ENCODE results near the gene VPS26C. TPM values are rescaled to one million over a fixed set of nuclear protein-coding genes. Genes with fewer than 3 reads are reported as not detected.

Gene VPS26C
- polyA plus RNA-seq, 2 of the 4 experiments (the other 2 are of a cell fraction), result 24.2 to 29.5 TPM

DNA sequence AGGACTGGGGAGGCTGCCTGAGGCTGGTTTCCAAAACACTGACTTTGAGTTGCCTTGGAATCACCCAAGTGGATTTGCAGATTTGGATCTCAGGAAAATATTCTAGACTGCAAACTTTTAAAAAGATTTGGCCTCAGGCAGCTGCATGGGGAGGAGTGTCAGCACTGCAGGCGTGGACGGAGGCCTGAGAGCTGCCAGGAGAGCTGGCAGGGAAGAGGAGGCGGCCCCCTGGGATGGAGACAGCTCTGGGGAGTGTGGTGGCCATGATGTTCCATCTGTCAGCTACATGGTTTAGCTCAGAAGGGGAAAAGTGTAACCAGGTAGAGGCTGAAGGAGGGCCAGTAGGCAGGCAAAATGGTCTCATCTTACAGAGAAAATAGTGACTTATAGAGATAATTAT lies 72.1 kb downstream of the VPS26C start:
- no peaks in the 10 kb centered on the region for H3K9me3 ChIP-seq
- FAIRE-seq (no peak), ATAC-seq (no peak), DNase-seq (ENCODE audit: low read depth in 1 of 2, low spot score in 1 of 2) (no peak)
- H3K4me2 ChIP-seq, result no peak overlapping the region
- TF ChIP-seq RAD21 (conservative IDR thresholded peaks at IDR 0.05 in 1 of 2, IDR thresholded peaks at IDR 0.05 in 1 of 2), result no peak
- no peak for TF ChIP-seq RFX5 (IDR thresholded peaks at IDR 0.05)
- no peak for TF ChIP-seq HOXA7 (CRISPR knock-in tag; IDR thresholded peaks at IDR 0.05)
- no peak for TF ChIP-seq BCL3 (IDR thresholded peaks at IDR 0.05)
- no peak for TF ChIP-seq ZFP36 (IDR thresholded peaks at IDR 0.05; ENCODE audit: borderline replicate concordance, partially characterized antibody)
- TF ChIP-seq, protein P1, sequence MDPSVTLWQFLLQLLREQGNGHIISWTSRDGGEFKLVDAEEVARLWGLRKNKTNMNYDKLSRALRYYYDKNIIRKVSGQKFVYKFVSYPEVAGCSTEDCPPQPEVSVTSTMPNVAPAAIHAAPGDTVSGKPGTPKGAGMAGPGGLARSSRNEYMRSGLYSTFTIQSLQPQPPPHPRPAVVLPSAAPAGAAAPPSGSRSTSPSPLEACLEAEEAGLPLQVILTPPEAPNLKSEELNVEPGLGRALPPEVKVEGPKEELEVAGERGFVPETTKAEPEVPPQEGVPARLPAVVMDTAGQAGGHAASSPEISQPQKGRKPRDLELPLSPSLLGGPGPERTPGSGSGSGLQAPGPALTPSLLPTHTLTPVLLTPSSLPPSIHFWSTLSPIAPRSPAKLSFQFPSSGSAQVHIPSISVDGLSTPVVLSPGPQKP (IDR thresholded peaks at IDR 0.05; ENCODE audit: low read depth, low read length), result no peak
- no peak for TF ChIP-seq MYC (IDR thresholded peaks at IDR 0.05; ENCODE audit: borderline replicate concordance, low read length)
- no peak for TF ChIP-seq CHD4 (IDR thresholded peaks at IDR 0.05; ENCODE audit: borderline replicate concordance)
- no peak for TF ChIP-seq RCOR1 (IDR thresholded peaks at IDR 0.05; ENCODE audit: low read depth, low read length)
- TF ChIP-seq, protein P2, sequence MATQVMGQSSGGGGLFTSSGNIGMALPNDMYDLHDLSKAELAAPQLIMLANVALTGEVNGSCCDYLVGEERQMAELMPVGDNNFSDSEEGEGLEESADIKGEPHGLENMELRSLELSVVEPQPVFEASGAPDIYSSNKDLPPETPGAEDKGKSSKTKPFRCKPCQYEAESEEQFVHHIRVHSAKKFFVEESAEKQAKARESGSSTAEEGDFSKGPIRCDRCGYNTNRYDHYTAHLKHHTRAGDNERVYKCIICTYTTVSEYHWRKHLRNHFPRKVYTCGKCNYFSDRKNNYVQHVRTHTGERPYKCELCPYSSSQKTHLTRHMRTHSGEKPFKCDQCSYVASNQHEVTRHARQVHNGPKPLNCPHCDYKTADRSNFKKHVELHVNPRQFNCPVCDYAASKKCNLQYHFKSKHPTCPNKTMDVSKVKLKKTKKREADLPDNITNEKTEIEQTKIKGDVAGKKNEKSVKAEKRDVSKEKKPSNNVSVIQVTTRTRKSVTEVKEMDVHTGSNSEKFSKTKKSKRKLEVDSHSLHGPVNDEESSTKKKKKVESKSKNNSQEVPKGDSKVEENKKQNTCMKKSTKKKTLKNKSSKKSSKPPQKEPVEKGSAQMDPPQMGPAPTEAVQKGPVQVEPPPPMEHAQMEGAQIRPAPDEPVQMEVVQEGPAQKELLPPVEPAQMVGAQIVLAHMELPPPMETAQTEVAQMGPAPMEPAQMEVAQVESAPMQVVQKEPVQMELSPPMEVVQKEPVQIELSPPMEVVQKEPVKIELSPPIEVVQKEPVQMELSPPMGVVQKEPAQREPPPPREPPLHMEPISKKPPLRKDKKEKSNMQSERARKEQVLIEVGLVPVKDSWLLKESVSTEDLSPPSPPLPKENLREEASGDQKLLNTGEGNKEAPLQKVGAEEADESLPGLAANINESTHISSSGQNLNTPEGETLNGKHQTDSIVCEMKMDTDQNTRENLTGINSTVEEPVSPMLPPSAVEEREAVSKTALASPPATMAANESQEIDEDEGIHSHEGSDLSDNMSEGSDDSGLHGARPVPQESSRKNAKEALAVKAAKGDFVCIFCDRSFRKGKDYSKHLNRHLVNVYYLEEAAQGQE (IDR thresholded peaks at IDR 0.05), result no peak
- no peak for TF ChIP-seq BHLHE40 (IDR thresholded peaks at IDR 0.05; ENCODE audit: low read depth, low read length)
- TF ChIP-seq EHF (CRISPR knock-in tag; IDR thresholded peaks at IDR 0.05), result no peak
- TF ChIP-seq CEBPB (IDR thresholded peaks at IDR 0.05), result no peak
- TF ChIP-seq GATA3 (IDR thresholded peaks at IDR 0.05; ENCODE audit: borderline replicate concordance), result no peak
- no peak for TF ChIP-seq POLR2A (IDR thresholded peaks at IDR 0.05; ENCODE audit: low read length)
- no peak for TF ChIP-seq HOXB5 (CRISPR knock-in tag; IDR thresholded peaks at IDR 0.05)
- TF ChIP-seq HEYL (CRISPR knock-in tag; IDR thresholded peaks at IDR 0.05), result no peak
- TF ChIP-seq ESRRA (IDR thresholded peaks at IDR 0.05; ENCODE audit: borderline replicate concordance, low read length), result no peak
- TF ChIP-seq ZC3H11A (IDR thresholded peaks at IDR 0.05), result no peak
- TF ChIP-seq ZNF302 (CRISPR knock-in tag; IDR thresholded peaks at IDR 0.05), result no peak
- H3K4me1 ChIP-seq, result no peaks in the 10 kb centered on the region
- H3K27ac ChIP-seq, result no peak overlapping the region
- WGBS (ENCODE audit: missing lambda C conversion rate), result 100% methylated on average over 3 of the region's 3 CpGs
- ChIA-PET POLR2A (no interaction called here), CTCF (no interaction called here)
- H3K4me3 ChIP-seq, result no peak overlapping the region

DNA sequence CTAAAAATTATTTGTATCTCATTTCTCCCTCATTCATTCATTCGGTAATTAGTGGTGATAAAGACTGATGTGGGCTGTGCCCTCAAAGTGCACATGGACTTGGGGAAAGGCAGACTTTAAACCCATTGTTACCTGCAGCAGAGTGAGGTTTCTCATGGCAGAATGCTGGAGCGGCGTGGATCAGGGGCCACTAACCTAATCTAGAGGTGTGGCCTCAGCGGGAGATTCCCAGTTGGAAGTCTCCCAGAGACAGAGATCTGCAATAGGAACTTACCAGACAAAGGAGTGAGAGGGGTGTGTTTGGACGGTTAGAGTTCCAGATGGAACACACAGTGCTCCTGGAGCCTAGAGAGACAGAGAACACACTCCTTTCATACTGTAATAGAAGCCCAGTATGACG lies 73.5 kb downstream of the VPS26C start:
- FAIRE-seq, result no peak
- 90% methylated on average over 6 of the region's 6 CpGs for WGBS (ENCODE audit: missing lambda C conversion rate)
- H3K9me3 ChIP-seq, result no peaks in the 10 kb centered on the region
- no peak for DNase-seq (ENCODE audit: low read depth in 1 of 2, low spot score in 1 of 2)
- ChIA-PET CTCF (no interaction called here), POLR2A (no interaction called here)
- no peak overlapping the region for H3K4me2 ChIP-seq
- no peak for ATAC-seq
- TF ChIP-seq GATA3 (IDR thresholded peaks at IDR 0.05; ENCODE audit: borderline replicate concordance) (no peak), CHD2 (IDR thresholded peaks at IDR 0.05; ENCODE audit: low read length, partially characterized antibody) (no peak)
- no peaks in the 10 kb centered on the region for H3K4me1 ChIP-seq
- no peak overlapping the region for H3K4me3 ChIP-seq
- H3K27ac ChIP-seq, result no peak overlapping the region
